Stimulated activated CD8-positive, alpha-beta memory T cell treated with anti-CD3 and anti-CD28 coated beads, Interleukin-12 subunit alpha, Interleukin-12 subunit beta, amount 100 ng/mL, for 1 hour (primary cell): ENCODE data around the gene CELF4.

ENCODE experiments used
- DNase-seq: peaks from one replicate; pipeline ENCODE4 v3.0.0-alpha.2; 2020; ENCODE audit warnings: low read depth

CELF4 gene

DNA sequence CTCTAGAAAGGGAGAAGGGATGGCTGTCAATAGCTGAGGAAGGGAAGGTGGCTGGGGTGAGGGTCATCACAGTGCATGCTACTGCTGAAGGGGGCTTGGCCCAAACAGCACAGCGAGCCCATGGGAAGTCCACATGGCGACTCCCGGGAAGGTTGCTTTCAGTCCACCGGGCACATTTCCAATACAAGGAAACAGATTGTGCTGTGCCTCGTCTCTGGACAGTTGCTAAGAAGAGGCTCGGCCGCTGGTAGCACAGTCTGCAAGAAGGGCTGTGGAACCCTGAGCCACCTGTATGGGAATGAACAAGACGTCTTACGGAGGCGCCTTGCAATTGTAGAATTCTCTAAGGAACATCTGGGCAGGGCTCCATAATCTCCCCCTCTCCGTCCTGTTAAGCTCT is 123.1 kb downstream of the CELF4 start:
- DNase-seq, result no peak

GRCh38 chr18:37441821-37442220 is 123.8 kb downstream of the CELF4 start:
- DNase-seq, result no peak

GRCh38 chr18:37440206-37440605 is 125.4 kb downstream of the CELF4 start:
- no peak for DNase-seq

GRCh38 chr18:37438417-37439180 is 127.0 kb downstream of the CELF4 start:
- DNase-seq, result no peak

GRCh38 chr18:37435996-37436395 is 129.6 kb downstream of the CELF4 start:
- no peak for DNase-seq

GRCh38 chr18:37435150-37435867 is 130.3 kb downstream of the CELF4 start:
- no peak for DNase-seq

DNA sequence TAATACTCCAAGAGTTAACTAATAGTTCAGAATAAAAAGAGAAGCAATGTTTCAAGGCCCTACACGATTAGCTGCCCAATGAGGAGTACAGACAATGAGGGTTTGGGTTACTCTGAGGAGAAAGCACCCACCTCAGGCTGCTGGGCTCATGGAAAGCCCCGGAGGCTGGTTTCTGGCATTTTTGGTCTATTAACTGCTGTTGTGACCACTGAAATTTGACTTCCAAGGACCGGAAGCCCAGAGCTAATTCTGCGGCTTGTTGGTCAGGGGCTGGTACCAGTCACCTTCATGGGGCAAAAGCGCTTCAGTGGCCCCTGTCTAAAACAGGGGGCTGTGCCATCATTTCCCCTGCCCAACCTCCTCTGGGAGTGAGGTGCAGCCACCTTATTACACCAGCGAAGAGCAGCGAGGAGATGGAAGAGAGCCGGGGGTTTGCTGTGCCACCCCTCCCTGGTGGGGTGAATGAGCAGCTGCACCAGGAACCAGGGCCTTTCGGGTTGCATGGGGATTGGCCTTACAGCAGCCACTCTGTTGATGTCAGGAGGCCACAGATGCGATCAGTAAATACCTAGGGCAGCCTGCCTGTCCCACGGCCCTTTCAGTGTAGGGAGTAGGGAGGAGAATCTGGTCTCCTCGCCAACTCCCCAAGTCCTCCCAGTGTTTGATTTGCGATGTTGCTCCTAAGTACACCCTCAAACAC is 131.3 kb downstream of the CELF4 start:
- no peak for DNase-seq

- no peak for DNase-seq
Observed at GRCh38 chr18:37432436-37433195, 133.0 kb downstream of the CELF4 start.

DNA sequence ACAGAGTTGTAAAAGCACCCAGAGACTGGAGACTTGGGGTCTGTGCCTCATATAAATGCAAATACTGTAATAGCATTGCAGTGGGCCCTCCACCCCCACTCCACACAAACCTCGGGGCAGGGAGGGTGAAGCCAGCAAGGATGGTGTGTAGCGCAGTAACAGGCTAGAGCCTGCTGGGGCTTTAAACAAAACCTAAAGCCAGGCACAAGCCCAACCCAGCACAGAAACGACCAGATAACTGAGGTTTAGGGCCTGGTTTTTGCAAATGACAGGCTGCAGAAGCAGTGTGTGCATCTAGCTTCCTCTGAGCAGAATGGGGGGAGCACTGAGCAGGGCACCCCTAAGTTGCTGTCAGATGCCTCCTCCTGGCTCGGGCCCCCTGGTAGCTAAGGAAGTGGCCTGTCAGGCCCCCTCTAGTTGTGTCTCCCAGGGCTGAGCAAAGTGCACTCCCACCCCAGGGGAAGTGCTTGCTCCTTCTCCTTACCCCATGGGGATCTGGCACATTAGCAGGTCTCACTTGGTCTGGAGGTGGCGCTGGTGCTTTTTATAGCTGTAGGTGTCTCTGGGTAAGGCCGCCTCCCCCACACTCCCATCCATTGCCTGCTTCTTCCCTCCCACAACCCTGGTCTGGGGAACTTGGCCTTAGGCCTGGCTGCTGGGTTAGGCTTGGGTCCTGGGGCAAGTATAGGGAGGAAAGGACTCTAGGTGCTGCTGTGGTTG is 135.1 kb downstream of the CELF4 start:
- DNase-seq, result no peak

- DNase-seq, result no peak
Observed at GRCh38 chr18:37429791-37430190, 135.8 kb downstream of the CELF4 start.

GRCh38 chr18:37428288-37428974 is 137.2 kb downstream of the CELF4 start:
- no peak for DNase-seq

DNA sequence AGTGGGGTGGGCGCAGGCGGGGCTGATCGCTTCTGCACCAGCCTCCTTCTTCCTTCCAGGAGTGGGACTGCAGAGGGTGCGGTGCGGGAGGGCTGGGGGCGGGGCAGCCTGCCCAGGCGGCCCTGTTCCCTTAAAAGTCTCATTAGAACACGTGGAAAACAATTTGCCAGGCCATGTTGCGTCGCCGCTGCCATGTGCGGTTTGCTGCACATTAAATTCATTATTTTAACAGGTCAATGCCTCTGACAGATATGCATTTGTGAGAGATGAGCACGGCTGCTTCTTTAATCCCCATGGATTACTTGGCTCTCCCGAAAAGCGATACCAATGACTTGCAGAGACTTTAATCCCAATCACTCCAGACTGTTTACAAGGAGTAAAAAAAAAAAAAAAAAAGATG is 139.0 kb downstream of the CELF4 start:
- DNase-seq, result no peak

GRCh38 chr18:37425222-37425621 is 140.4 kb downstream of the CELF4 start:
- no peak for DNase-seq

GRCh38 chr18:37424507-37424906 is 141.1 kb downstream of the CELF4 start:
- no peak for DNase-seq

DNA sequence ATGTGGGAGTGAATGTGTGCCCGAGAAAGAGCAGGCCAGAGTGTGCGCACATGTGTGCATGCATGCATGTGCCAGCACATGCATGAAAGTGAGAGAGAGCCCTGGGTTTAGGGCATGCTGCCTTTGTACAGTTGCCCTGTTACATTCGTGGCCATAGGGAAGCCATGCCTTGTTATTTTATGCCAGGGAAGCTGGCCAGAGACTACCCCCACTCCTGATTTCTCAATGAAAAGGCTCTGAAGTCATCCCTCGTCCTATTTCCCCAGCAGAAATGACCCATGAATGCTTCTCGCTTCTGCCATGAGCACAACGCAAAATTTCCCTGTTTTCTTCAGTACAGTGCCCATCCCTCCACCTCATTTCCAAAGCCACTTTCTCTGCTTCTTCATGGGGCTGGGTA is 143.0 kb downstream of the CELF4 start:
- DNase-seq, result no peak

- no peak for DNase-seq
Observed at GRCh38 chr18:37422116-37422515, 143.5 kb downstream of the CELF4 start.

- DNase-seq, result no peak
Observed at GRCh38 chr18:37421341-37422077, 144.1 kb downstream of the CELF4 start.

DNA sequence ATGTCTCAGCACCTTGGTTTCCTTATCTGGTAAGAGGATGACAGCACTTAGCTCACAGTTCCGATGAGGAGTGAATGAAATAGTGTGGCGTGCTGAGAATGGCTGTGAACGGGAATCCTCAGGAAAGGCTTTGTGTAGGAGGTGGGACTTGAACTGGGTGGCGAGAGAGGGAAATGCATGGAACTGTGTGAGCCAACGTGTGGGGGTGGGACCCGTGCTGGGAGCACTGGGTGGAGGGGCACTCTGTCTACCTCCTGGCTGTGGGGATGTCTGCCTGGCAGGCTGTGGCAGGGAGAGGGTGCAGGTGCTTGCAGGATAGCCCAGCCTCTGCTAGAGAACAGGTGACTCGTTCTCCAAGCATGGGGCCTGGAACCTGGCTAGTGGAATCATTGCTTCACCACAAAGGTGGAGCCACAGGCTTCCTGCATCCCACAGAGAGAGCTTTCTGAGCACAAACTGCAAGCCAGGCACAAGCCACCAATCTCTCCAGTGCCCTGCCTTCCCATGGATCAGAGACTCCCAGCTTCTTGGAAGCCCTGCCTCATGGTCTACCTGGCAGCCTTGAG is 145.2 kb downstream of the CELF4 start:
- no peak for DNase-seq

- no peak for DNase-seq
Observed at GRCh38 chr18:37419866-37420265, 145.7 kb downstream of the CELF4 start.

- DNase-seq, result no peak
Observed at GRCh38 chr18:37419315-37419714, 146.3 kb downstream of the CELF4 start.
